Thyroid gland (tissue), 4 donors: ENCODE data around the gene NPAS2.

Experiments
- CTCF ChIP-seq, 6 experiments: fragments of 200-600 bp in 3 of 6; fragments of 450-650 bp in 3 of 6; sonication (generic) in 3 of 6; IDR thresholded peaks; one replicate each; pipeline ENCODE4 v1.5.1; 2016 to 2019; ENCODE audit warnings: antibody characterized with exemption in 6 of 6, mild to moderate bottlenecking in 2 of 6, inconsistent platforms in 1 of 6, moderate library complexity in 1 of 6
- POLR2A ChIP-seq, 2 donors: fragments of 450-650 bp; IDR thresholded peaks; one replicate each; pipeline ENCODE4 v1.6.1; 2017; ENCODE audit warnings: antibody characterized with exemption in 2 of 2, mild to moderate bottlenecking in 2 of 2, moderate library complexity in 1 of 2

DNA sequence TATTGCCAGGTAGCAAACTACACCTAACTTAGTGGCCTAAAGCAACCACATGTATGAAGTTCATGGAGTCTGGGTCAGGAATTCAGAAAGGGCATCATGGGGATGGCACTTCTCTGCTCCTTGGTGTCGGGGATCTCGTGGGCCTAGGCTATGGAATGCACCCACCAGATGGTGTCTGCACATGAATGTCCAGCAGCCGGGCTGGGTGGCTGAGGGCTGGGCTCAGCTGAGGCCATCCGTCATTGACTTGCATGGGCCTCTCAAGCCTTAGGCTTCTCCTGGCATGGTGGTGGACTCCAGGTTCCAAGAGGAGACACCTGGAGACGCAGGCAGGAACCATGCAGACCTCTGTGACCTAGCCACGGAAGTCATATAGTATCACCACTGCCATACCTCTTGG, 156.1 kb downstream of the NPAS2 start:
- no peak for TF ChIP-seq CTCF (IDR thresholded peaks at IDR 0.05)
- TF ChIP-seq POLR2A (IDR thresholded peaks at IDR 0.05) = no peak
